ENCODE data around the gene CUX1.

The CUX1 gene

GRCh38 chr7:102287981-102288278, 470.5 kb downstream of the CUX1 start:
- Mint-ChIP-seq H3K4me1 (ENCODE audit: low read depth in 2 of 2) (peaks cover 17 to 28% of the 10 kb centered on the region in 2 donors), H3K36me3 (ENCODE audit: insufficient read depth) (peaks cover 7% of the 10 kb centered on the region), H3K27ac (no peak overlapping the region)

GRCh38 chr7:102288285-102288930, 471.0 kb downstream of the CUX1 start:
- no peak for DNase-seq
- Mint-ChIP-seq H3K4me1 (ENCODE audit: low read depth in 2 of 2) (peaks cover 17 to 28% of the 10 kb centered on the region in 2 donors), H3K27ac (no peak overlapping the region), H3K9me3 (no peaks in the 10 kb centered on the region), H3K27me3 (peaks cover 0 to 14% of the 10 kb centered on the region in 2 donors), H3K36me3 (ENCODE audit: insufficient read depth) (peaks cover 7% of the 10 kb centered on the region), H3K4me3 (peak overlapping the region; percentile 58 to 63)
- no peak for ATAC-seq (replicated peaks)

More at GRCh38 chr7:102287981-102288278, 470.5 kb downstream of the CUX1 start:
- ATAC-seq (replicated peaks) (no peak), DNase-seq (no peak)
- Mint-ChIP-seq H3K27me3 (peaks cover 0 to 13% of the 10 kb centered on the region in 2 donors), H3K9me3 (no peaks in the 10 kb centered on the region), H3K4me3 (peak overlapping the region; percentile 58 to 63)

GRCh38 chr7:102289057-102289456, 471.6 kb downstream of the CUX1 start:
- Mint-ChIP-seq H3K27me3 (peaks cover 0 to 21% of the 10 kb centered on the region in 2 donors), H3K27ac (no peak overlapping the region), H3K4me3 (peak overlapping the region in 1 of 2 donors; percentile 58), H3K36me3 (ENCODE audit: insufficient read depth) (peaks cover 6% of the 10 kb centered on the region), H3K4me1 (ENCODE audit: low read depth in 2 of 2) (peaks cover 17 to 25% of the 10 kb centered on the region in 2 donors), H3K9me3 (no peaks in the 10 kb centered on the region)
- ATAC-seq (replicated peaks): no peak
- DNase-seq: no peak

GRCh38 chr7:102291056-102291915, 473.9 kb downstream of the CUX1 start:
- Mint-ChIP-seq H3K36me3 (ENCODE audit: insufficient read depth) (no peaks in the 10 kb centered on the region), H3K4me1 (ENCODE audit: low read depth in 2 of 2) (peaks cover 4 to 13% of the 10 kb centered on the region in 2 donors), H3K27ac (peak overlapping the region in 1 of 2 donors; percentile 35), H3K27me3 (peaks cover 0 to 43% of the 10 kb centered on the region in 2 donors), H3K4me3 (no peak overlapping the region), H3K9me3 (no peaks in the 10 kb centered on the region)
- DNase-seq: no peak
- ATAC-seq (replicated peaks): peak; percentile 39

- no peak overlapping the region for H3K4me3 Mint-ChIP-seq
- DNase-seq (no peak), ATAC-seq (replicated peaks) (no peak)
- no peaks in the 10 kb centered on the region for H3K9me3 Mint-ChIP-seq
- peak overlapping the region in 1 of 2 donors; percentile 35 for H3K27ac Mint-ChIP-seq
- no peaks in the 10 kb centered on the region for H3K36me3 Mint-ChIP-seq (ENCODE audit: insufficient read depth)
- H3K27me3 Mint-ChIP-seq: peaks cover 0 to 45% of the 10 kb centered on the region in 2 donors
- H3K4me1 Mint-ChIP-seq (ENCODE audit: low read depth in 2 of 2): peaks cover 4 to 13% of the 10 kb centered on the region in 2 donors
Observed at GRCh38 chr7:102291916-102292267, 474.5 kb downstream of the CUX1 start.

- Mint-ChIP-seq H3K36me3 (ENCODE audit: insufficient read depth) (no peaks in the 10 kb centered on the region), H3K9me3 (no peaks in the 10 kb centered on the region), H3K4me3 (no peak overlapping the region), H3K27ac (peak overlapping the region in 1 of 2 donors; percentile 29), H3K27me3 (peaks cover 0 to 53% of the 10 kb centered on the region in 2 donors), H3K4me1 (ENCODE audit: low read depth in 2 of 2) (peaks cover 4 to 12% of the 10 kb centered on the region in 2 donors)
- ATAC-seq (replicated peaks) (no peak), DNase-seq (no peak)
Observed at GRCh38 chr7:102292813-102293798, 475.7 kb downstream of the CUX1 start.

GRCh38 chr7:102294589-102294988, 477.2 kb downstream of the CUX1 start:
- Mint-ChIP-seq H3K4me3 (no peak overlapping the region), H3K9me3 (no peaks in the 10 kb centered on the region), H3K27me3 (peaks cover 0 to 56% of the 10 kb centered on the region in 2 donors), H3K27ac (no peak overlapping the region), H3K4me1 (ENCODE audit: low read depth in 2 of 2) (peaks cover under 1 to 8% of the 10 kb centered on the region in 2 donors), H3K36me3 (ENCODE audit: insufficient read depth) (no peaks in the 10 kb centered on the region)
- ATAC-seq (replicated peaks) (no peak), DNase-seq (no peak)

GRCh38 chr7:102295346-102296178, 478.1 kb downstream of the CUX1 start:
- H3K27ac Mint-ChIP-seq: no peak overlapping the region
- no peak for ATAC-seq (replicated peaks)

GRCh38 chr7:102296179-102296438, 478.7 kb downstream of the CUX1 start:
- H3K4me3 Mint-ChIP-seq: no peak overlapping the region
- ATAC-seq (replicated peaks) (no peak), DNase-seq (no peak)
- peaks cover 0 to 54% of the 10 kb centered on the region in 2 donors for H3K27me3 Mint-ChIP-seq
- H3K36me3 Mint-ChIP-seq (ENCODE audit: insufficient read depth): no peaks in the 10 kb centered on the region
- H3K4me1 Mint-ChIP-seq (ENCODE audit: low read depth in 2 of 2): peaks cover 0 to 8% of the 10 kb centered on the region in 2 donors
- H3K27ac Mint-ChIP-seq: no peak overlapping the region
- no peaks in the 10 kb centered on the region for H3K9me3 Mint-ChIP-seq

More at GRCh38 chr7:102295346-102296178, 478.1 kb downstream of the CUX1 start:
- H3K4me3 Mint-ChIP-seq: no peak overlapping the region
- H3K36me3 Mint-ChIP-seq (ENCODE audit: insufficient read depth): no peaks in the 10 kb centered on the region
- peaks cover 0 to 8% of the 10 kb centered on the region in 2 donors for H3K4me1 Mint-ChIP-seq (ENCODE audit: low read depth in 2 of 2)
- peaks cover 0 to 56% of the 10 kb centered on the region in 2 donors for H3K27me3 Mint-ChIP-seq
- no peak for DNase-seq
- no peaks in the 10 kb centered on the region for H3K9me3 Mint-ChIP-seq

GRCh38 chr7:102296514-102296913, 479.1 kb downstream of the CUX1 start:
- Mint-ChIP-seq H3K27ac (no peak overlapping the region), H3K4me1 (ENCODE audit: low read depth in 2 of 2) (peaks cover 0 to 4% of the 10 kb centered on the region in 2 donors), H3K4me3 (no peak overlapping the region), H3K9me3 (no peaks in the 10 kb centered on the region), H3K36me3 (ENCODE audit: insufficient read depth) (no peaks in the 10 kb centered on the region), H3K27me3 (peaks cover 0 to 50% of the 10 kb centered on the region in 2 donors)
- DNase-seq (no peak), ATAC-seq (replicated peaks) (no peak)

GRCh38 chr7:102297487-102298218, 480.2 kb downstream of the CUX1 start:
- Mint-ChIP-seq H3K36me3 (ENCODE audit: insufficient read depth) (no peaks in the 10 kb centered on the region), H3K27ac (no peak overlapping the region), H3K27me3 (peaks cover 0 to 43% of the 10 kb centered on the region in 2 donors), H3K4me3 (no peak overlapping the region), H3K4me1 (ENCODE audit: low read depth in 2 of 2) (peaks cover 0 to 3% of the 10 kb centered on the region in 2 donors), H3K9me3 (no peaks in the 10 kb centered on the region)
- ATAC-seq (replicated peaks) (no peak), DNase-seq (no peak)

GRCh38 chr7:102300643-102301221, 483.3 kb downstream of the CUX1 start:
- H3K27me3 Mint-ChIP-seq: peaks cover 0 to 18% of the 10 kb centered on the region in 2 donors
- DNase-seq (no peak), ATAC-seq (replicated peaks) (no peak)
- H3K36me3 Mint-ChIP-seq (ENCODE audit: insufficient read depth): no peaks in the 10 kb centered on the region
- H3K9me3 Mint-ChIP-seq: no peaks in the 10 kb centered on the region
- no peak overlapping the region for H3K4me3 Mint-ChIP-seq
- no peak overlapping the region for H3K27ac Mint-ChIP-seq
- peaks cover 4 to 7% of the 10 kb centered on the region in 2 donors for H3K4me1 Mint-ChIP-seq (ENCODE audit: low read depth in 2 of 2)

All from effector memory CD8-positive, alpha-beta T cell (primary cell).